GM06990 (cell line): ENCODE measurements around the gene ZNF189.

Experiments
- DNase-seq: peaks from one replicate; pipeline ENCODE4 v3.0.0-alpha.2; 2011; ENCODE audit not compliant: insufficient read length; ENCODE audit errors: extremely low read depth
- H3K27me3 ChIP-seq: replicated peaks from 2 replicates; pipeline ENCODE4 v1.6.0; 2011; ENCODE audit warnings: low read length; ENCODE audit not compliant: control insufficient read depth, insufficient read depth
- H3K36me3 ChIP-seq: 2 replicates; pipeline ENCODE4 v1.5.1; 2011; ENCODE audit warnings: low read length; ENCODE audit not compliant: control insufficient read depth, insufficient read depth
- H3K4me3 ChIP-seq: replicated peaks from 2 replicates; pipeline ENCODE4 v1.5.1; 2011; ENCODE audit warnings: low read depth, mild to moderate bottlenecking, control low read depth, low read length
- TF ChIP-seq, protein P1 (sequence below): IDR thresholded peaks from 2 replicates; pipeline ENCODE4 v1.5.1; 2011; ENCODE audit warnings: low read length, control low read depth, mild to moderate bottlenecking, inconsistent platforms; ENCODE audit not compliant: insufficient read depth, poor library complexity, severe bottlenecking

ZNF189 gene

DNA sequence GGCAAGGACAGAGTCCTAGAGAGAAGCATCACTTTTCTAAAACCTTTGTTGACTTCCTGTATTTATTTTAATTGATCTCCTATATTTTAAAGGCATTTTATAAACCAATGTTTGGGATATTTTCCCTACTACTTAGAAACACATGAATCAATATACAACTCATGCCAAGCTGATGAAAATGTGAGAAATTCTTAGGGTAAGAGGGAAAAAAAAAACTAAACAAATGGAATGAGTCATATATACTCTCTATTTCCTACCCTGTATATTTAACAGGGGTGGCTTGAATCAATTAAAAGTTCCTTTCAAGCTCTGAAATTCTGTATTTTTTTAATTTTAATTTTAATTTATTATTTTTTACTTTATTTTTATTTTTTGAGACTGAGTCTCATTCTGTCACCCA, 33.5 kb upstream of the ZNF189 start:
- no peaks in the 10 kb centered on the region for H3K36me3 ChIP-seq
- TF ChIP-seq, protein P1, sequence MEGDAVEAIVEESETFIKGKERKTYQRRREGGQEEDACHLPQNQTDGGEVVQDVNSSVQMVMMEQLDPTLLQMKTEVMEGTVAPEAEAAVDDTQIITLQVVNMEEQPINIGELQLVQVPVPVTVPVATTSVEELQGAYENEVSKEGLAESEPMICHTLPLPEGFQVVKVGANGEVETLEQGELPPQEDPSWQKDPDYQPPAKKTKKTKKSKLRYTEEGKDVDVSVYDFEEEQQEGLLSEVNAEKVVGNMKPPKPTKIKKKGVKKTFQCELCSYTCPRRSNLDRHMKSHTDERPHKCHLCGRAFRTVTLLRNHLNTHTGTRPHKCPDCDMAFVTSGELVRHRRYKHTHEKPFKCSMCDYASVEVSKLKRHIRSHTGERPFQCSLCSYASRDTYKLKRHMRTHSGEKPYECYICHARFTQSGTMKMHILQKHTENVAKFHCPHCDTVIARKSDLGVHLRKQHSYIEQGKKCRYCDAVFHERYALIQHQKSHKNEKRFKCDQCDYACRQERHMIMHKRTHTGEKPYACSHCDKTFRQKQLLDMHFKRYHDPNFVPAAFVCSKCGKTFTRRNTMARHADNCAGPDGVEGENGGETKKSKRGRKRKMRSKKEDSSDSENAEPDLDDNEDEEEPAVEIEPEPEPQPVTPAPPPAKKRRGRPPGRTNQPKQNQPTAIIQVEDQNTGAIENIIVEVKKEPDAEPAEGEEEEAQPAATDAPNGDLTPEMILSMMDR, result no peak
- no peak for DNase-seq
- no peak overlapping the region for H3K4me3 ChIP-seq
- no peaks in the 10 kb centered on the region for H3K27me3 ChIP-seq

- Histone ChIP-seq H3K4me3 (no peak overlapping the region), H3K36me3 (no peaks in the 10 kb centered on the region), H3K27me3 (no peaks in the 10 kb centered on the region)
- TF ChIP-seq, protein P1, result no peak
- no peak for DNase-seq
Observed at GRCh38 chr9:101366038-101366756, 32.5 kb upstream of the ZNF189 start.

GRCh38 chr9:101367323-101367722, 31.3 kb upstream of the ZNF189 start:
- Histone ChIP-seq H3K27me3 (no peaks in the 10 kb centered on the region), H3K36me3 (no peaks in the 10 kb centered on the region), H3K4me3 (no peak overlapping the region)
- DNase-seq, result no peak
- TF ChIP-seq, protein P1, result no peak

- TF ChIP-seq, protein P1, result no peak
- no peak for DNase-seq
- Histone ChIP-seq H3K36me3 (no peaks in the 10 kb centered on the region), H3K4me3 (no peak overlapping the region), H3K27me3 (no peaks in the 10 kb centered on the region)
Observed at GRCh38 chr9:101369286-101369685, 29.4 kb upstream of the ZNF189 start.

DNA sequence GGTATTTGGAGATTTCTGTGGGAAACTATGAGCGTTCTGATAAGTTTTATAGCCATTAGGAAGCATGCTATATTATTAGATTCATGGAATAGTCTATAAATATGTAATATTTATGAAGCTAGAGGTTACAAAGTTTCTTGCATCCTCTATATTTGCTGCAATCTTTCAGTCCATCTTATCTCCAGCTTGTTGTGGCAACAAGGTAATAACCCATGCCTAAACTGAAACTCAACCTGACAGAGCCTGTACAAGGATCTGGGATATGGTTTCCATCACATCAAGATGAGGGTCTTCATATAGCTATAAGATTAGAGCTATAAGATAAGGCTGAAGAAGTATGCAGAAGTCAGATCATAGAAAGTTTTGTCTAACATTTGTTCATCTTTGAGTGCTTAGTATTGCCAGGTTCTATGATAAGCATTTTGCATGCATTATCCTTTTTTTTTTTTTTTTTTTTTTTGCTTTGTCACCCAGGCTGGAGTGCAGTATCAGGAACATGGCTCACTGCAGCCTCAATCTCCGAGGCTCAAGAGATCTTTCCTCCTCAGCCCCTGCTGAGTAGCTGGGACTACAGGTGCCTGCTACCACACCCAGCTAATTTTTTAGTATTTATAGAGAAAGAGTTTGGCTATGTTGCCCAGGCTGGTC, 28.6 kb upstream of the ZNF189 start:
- TF ChIP-seq, protein P1, result no peak
- no peak for DNase-seq
- no peaks in the 10 kb centered on the region for H3K36me3 ChIP-seq
- H3K27me3 ChIP-seq, result no peaks in the 10 kb centered on the region
- H3K4me3 ChIP-seq, result no peak overlapping the region
